RWPE2 (cell line): ENCODE measurements around the gene PSMD13.
A peak's percentile ranks its signal among the peaks of the same experiment; 100 is the strongest.

Experiments
- ATAC-seq: fragments of 200-7000 bp; cut with Tn5 transposase; 3 replicates; pipeline ENCODE4 v1.9.1; 2021; ENCODE audit warnings: low read depth
- DNase-seq: peaks from one replicate; pipeline ENCODE4 v3.0.0-alpha.2; 2020; ENCODE audit warnings: low spot score
- H3K27ac ChIP-seq: fragments of 450-650 bp; 2 replicates; pipeline ENCODE4 v1.5.1; 2017; ENCODE audit warnings: mild to moderate bottlenecking; ENCODE audit not compliant: poor library complexity, severe bottlenecking
- H3K27me3 ChIP-seq: fragments of 250-450 bp; sonication (Bioruptor Pico); 2 replicates; pipeline ENCODE4 v1.5.1; 2021; ENCODE audit warnings: mild to moderate bottlenecking, moderate library complexity; ENCODE audit not compliant: insufficient read depth, poor library complexity, severe bottlenecking
- H3K36me3 ChIP-seq: fragments of 250-450 bp; sonication (Bioruptor Pico); 2 replicates; pipeline ENCODE4 v1.5.1; 2020; ENCODE audit warnings: low read depth, mild to moderate bottlenecking, moderate library complexity
- H3K4me1 ChIP-seq: fragments of 250-450 bp; sonication (Bioruptor Pico); 2 replicates; pipeline ENCODE4 v1.5.1; 2021; ENCODE audit warnings: mild to moderate bottlenecking, moderate library complexity; ENCODE audit not compliant: insufficient read depth, poor library complexity, severe bottlenecking
- H3K4me3 ChIP-seq: fragments of 250-450 bp; sonication (Bioruptor Pico); 2 replicates; pipeline ENCODE4 v1.5.1; 2021; ENCODE audit warnings: mild to moderate bottlenecking, moderate library complexity; ENCODE audit not compliant: severe bottlenecking
- H3K9me3 ChIP-seq: fragments of 250-450 bp; sonication (Bioruptor Pico); 2 replicates; pipeline ENCODE4 v1.5.1; 2021; ENCODE audit warnings: mild to moderate bottlenecking, moderate library complexity; ENCODE audit not compliant: severe bottlenecking
- CTCF ChIP-seq: fragments of 450-650 bp; IDR thresholded peaks from one replicate; pipeline ENCODE4 v1.5.1; 2017; ENCODE audit warnings: mild to moderate bottlenecking, moderate library complexity; ENCODE audit not compliant: poor library complexity, severe bottlenecking

Gene PSMD13

GRCh38 chr11:210803-211180 lies 26.0 kb upstream of the PSMD13 start:
- H3K9me3 ChIP-seq = no peaks in the 10 kb centered on the region

GRCh38 chr11:211295-211694 lies 25.5 kb upstream of the PSMD13 start:
- peaks cover 10% of the 10 kb centered on the region for H3K4me1 ChIP-seq
- H3K36me3 ChIP-seq = peaks cover 68% of the 10 kb centered on the region
- TF ChIP-seq CTCF = no peak
- no peaks in the 10 kb centered on the region for H3K27me3 ChIP-seq
- no peaks in the 10 kb centered on the region for H3K9me3 ChIP-seq
- H3K27ac ChIP-seq = no peak overlapping the region
- ATAC-seq (no peak), DNase-seq (no peak)
- no peak overlapping the region for H3K4me3 ChIP-seq

More at GRCh38 chr11:210803-211180, 26.0 kb upstream of the PSMD13 start:
- Histone ChIP-seq H3K4me1 (peaks cover 10% of the 10 kb centered on the region), H3K36me3 (peaks cover 65% of the 10 kb centered on the region), H3K27ac (peak overlapping the region; percentile 95), H3K27me3 (no peaks in the 10 kb centered on the region), H3K4me3 (no peak overlapping the region)
- no peak for TF ChIP-seq CTCF
- DNase-seq = no peak
- no peak for ATAC-seq

- H3K27ac ChIP-seq = no peak overlapping the region
- H3K36me3 ChIP-seq = peaks cover 72% of the 10 kb centered on the region
- no peaks in the 10 kb centered on the region for H3K27me3 ChIP-seq
- no peaks in the 10 kb centered on the region for H3K9me3 ChIP-seq
- TF ChIP-seq CTCF = no peak
- peaks cover 10% of the 10 kb centered on the region for H3K4me1 ChIP-seq
- DNase-seq (no peak), ATAC-seq (no peak)
- H3K4me3 ChIP-seq = no peak overlapping the region
These were observed 25.0 kb upstream of the PSMD13 start for GRCh38 chr11:211741-212140.

GRCh38 chr11:212150-213100 lies 24.4 kb upstream of the PSMD13 start:
- Histone ChIP-seq H3K27me3 (no peaks in the 10 kb centered on the region), H3K9me3 (no peaks in the 10 kb centered on the region), H3K4me3 (no peak overlapping the region), H3K4me1 (peaks cover 10% of the 10 kb centered on the region), H3K27ac (no peak overlapping the region), H3K36me3 (peaks cover 72% of the 10 kb centered on the region)
- ATAC-seq (no peak), DNase-seq (no peak)
- no peak for TF ChIP-seq CTCF

GRCh38 chr11:213111-213510 lies 23.7 kb upstream of the PSMD13 start:
- Histone ChIP-seq H3K4me1 (peaks cover 10% of the 10 kb centered on the region), H3K36me3 (peaks cover 72% of the 10 kb centered on the region), H3K9me3 (no peaks in the 10 kb centered on the region), H3K4me3 (no peak overlapping the region), H3K27ac (no peak overlapping the region), H3K27me3 (no peaks in the 10 kb centered on the region)
- DNase-seq = no peak
- ATAC-seq = no peak
- no peak for TF ChIP-seq CTCF
